ENCODE results near the gene RPS24. TPM values are rescaled to one million over a fixed set of nuclear protein-coding genes. Genes with fewer than 3 reads are reported as not detected.
"Not testable (repeated sequence)": the region's sequence is repeated elsewhere in the genome, so short reads cannot be mapped to it uniquely, and the experiment has no call there.

Gene RPS24
- total and polyA plus RNA-seq, 10 donors: 1,007 to 8,141 (median 1,662) TPM

DNA sequence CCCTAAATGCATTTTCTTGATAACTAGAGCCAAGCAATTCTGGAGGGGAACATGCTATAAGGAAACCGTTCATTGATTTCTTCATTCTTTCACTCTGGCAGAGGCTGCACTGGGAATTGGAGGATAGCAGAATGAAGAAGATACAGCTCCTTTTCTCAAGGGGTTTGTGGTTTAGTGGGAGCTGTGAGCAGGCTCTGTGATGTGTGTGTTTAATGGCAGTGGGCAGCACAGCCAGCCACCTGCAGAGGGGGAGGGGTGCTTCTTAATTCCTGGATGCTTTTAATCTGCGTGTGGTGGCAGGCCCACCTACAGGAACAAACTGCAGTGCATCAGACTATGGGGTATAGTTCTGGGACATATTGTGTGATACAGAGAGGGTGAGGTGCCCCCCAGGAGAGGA lies 31.9 kb downstream of the RPS24 start:
- intact Hi-C loops (cut with DNase I; ENCODE audit: low total_unique reads): no loop called here
- WGBS, 5 donors: 42 to 69% (median 55%) methylated on average over 2 of the region's 2 CpGs
- H3K4me1 ChIP-seq: peaks cover 0 to 8% (median 0%) of the 10 kb centered on the region in 6 donors
- H3K27me3 ChIP-seq (replicated peaks in 1 of 7): no peaks in the 10 kb centered on the region
- no peak overlapping the region for H3K4me3 ChIP-seq
- no peak for DNase-seq
- TF ChIP-seq POLR2AphosphoS5 (IDR thresholded peaks at IDR 0.05) (no peak), POLR2A (IDR thresholded peaks at IDR 0.05) (no peak)
- TF ChIP-seq, protein P1, sequence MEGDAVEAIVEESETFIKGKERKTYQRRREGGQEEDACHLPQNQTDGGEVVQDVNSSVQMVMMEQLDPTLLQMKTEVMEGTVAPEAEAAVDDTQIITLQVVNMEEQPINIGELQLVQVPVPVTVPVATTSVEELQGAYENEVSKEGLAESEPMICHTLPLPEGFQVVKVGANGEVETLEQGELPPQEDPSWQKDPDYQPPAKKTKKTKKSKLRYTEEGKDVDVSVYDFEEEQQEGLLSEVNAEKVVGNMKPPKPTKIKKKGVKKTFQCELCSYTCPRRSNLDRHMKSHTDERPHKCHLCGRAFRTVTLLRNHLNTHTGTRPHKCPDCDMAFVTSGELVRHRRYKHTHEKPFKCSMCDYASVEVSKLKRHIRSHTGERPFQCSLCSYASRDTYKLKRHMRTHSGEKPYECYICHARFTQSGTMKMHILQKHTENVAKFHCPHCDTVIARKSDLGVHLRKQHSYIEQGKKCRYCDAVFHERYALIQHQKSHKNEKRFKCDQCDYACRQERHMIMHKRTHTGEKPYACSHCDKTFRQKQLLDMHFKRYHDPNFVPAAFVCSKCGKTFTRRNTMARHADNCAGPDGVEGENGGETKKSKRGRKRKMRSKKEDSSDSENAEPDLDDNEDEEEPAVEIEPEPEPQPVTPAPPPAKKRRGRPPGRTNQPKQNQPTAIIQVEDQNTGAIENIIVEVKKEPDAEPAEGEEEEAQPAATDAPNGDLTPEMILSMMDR (IDR thresholded peaks at IDR 0.05 in 8 of 11, conservative IDR thresholded peaks at IDR 0.05 in 3 of 11): no peak
- no peaks in the 10 kb centered on the region for H3K36me3 ChIP-seq
- H3K9me3 ChIP-seq: no peaks in the 10 kb centered on the region
- H3K27ac ChIP-seq: peak overlapping the region in 3 of 8 donors; percentile 35 to 45 (median 36)

GRCh38 chr10:78066012-78066411 lies 32.3 kb downstream of the RPS24 start:
- intact Hi-C loops (cut with DNase I; ENCODE audit: low total_unique reads): no loop called here
- TF ChIP-seq, protein P1 (IDR thresholded peaks at IDR 0.05 in 8 of 11, conservative IDR thresholded peaks at IDR 0.05 in 3 of 11): no peak
- TF ChIP-seq POLR2A (IDR thresholded peaks at IDR 0.05): no peak
- peak in 2 of 3 donors; percentile 48 to 61 for TF ChIP-seq POLR2AphosphoS5 (IDR thresholded peaks at IDR 0.05)
- DNase-seq: no peak
- Histone ChIP-seq H3K27me3 (replicated peaks in 1 of 7) (no peaks in the 10 kb centered on the region), H3K27ac (peak overlapping the region in 3 of 8 donors; percentile 35 to 45 (median 36)), H3K9me3 (no peaks in the 10 kb centered on the region), H3K4me1 (peaks cover 0 to 8% (median 0%) of the 10 kb centered on the region in 6 donors), H3K36me3 (no peaks in the 10 kb centered on the region), H3K4me3 (no peak overlapping the region)
- WGBS, 5 donors: 41 to 80% (median 58%) methylated on average over 4 to 5 of the region's 5 CpGs

GRCh38 chr10:78066728-78067430 lies 33.2 kb downstream of the RPS24 start:
- intact Hi-C loops (cut with DNase I; ENCODE audit: low total_unique reads): no loop called here
- 82 to 91% (median 88%) methylated on average over 8 to 11 of the region's 11 CpGs for WGBS, 5 donors
- no peaks in the 10 kb centered on the region for H3K9me3 ChIP-seq
- H3K4me1 ChIP-seq: peaks cover 0 to 8% (median 0%) of the 10 kb centered on the region in 6 donors
- peak overlapping the region in 2 of 8 donors; percentile 11 to 35 for H3K27ac ChIP-seq
- no peaks in the 10 kb centered on the region for H3K27me3 ChIP-seq (replicated peaks in 1 of 7)
- H3K4me3 ChIP-seq: no peak overlapping the region
- TF ChIP-seq, protein P1 (IDR thresholded peaks at IDR 0.05 in 8 of 11, conservative IDR thresholded peaks at IDR 0.05 in 3 of 11): no peak
- no peak for TF ChIP-seq POLR2A (IDR thresholded peaks at IDR 0.05)
- no peak for TF ChIP-seq POLR2AphosphoS5 (IDR thresholded peaks at IDR 0.05)
- DNase-seq: no peak
- H3K36me3 ChIP-seq: no peaks in the 10 kb centered on the region

- 90 to 97% (median 90%) methylated on average over 2 to 6 of the region's 6 CpGs for WGBS, 5 donors
These were observed 35.5 kb downstream of the RPS24 start for GRCh38 chr10:78069151-78069550.

DNA sequence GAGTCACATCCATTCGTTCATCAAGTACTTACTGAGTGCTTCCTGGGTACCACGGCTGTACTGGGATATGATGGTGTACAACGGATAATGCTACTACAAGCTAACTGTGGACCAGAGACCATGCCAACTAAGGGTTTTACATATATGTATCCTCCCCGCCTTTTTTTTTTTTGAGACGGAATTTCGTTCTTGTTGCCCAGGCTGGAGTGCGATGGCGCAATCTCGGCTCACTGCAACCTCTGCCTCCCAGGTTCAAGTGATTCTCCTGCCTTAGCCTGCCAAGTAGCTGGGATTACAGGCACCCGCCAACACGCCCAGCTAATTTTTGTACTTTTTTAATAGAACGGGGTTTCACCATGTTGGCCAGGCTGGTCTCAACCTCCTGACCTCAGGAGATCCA lies 36.4 kb downstream of the RPS24 start:
- peak; percentile 51 for DNase-seq
- H3K9me3 ChIP-seq; intact Hi-C loops (cut with DNase I; ENCODE audit: low total_unique reads); H3K27me3 ChIP-seq (replicated peaks in 1 of 7); H3K36me3 ChIP-seq; H3K4me1 ChIP-seq; H3K4me3 ChIP-seq; H3K27ac ChIP-seq: not testable (repeated sequence)
- 92 to 97% (median 94%) methylated on average over 12 of the region's 12 CpGs for WGBS, 5 donors

More at GRCh38 chr10:78069151-78069550, 35.5 kb downstream of the RPS24 start:
- Histone ChIP-seq H3K9me3 (no peaks in the 10 kb centered on the region), H3K4me1 (peaks cover 0 to 8% (median 0%) of the 10 kb centered on the region in 6 donors), H3K4me3 (no peak overlapping the region), H3K36me3 (no peaks in the 10 kb centered on the region), H3K27me3 (replicated peaks in 1 of 7) (no peaks in the 10 kb centered on the region), H3K27ac (no peak overlapping the region)
- intact Hi-C loops (cut with DNase I; ENCODE audit: low total_unique reads): no loop called here
- DNase-seq: peak; percentile 56
- TF ChIP-seq POLR2A (IDR thresholded peaks at IDR 0.05) (no peak), POLR2AphosphoS5 (IDR thresholded peaks at IDR 0.05) (no peak)
- TF ChIP-seq, protein P1 (IDR thresholded peaks at IDR 0.05 in 8 of 11, conservative IDR thresholded peaks at IDR 0.05 in 3 of 11): no peak

Data from spleen (tissue), 11 donors.